Activated naive CD4-positive, alpha-beta T cell treated with anti-CD3 and anti-CD28 coated beads, Interleukin-2, amount 10 ng/mL, durations not matched to agents 7 days and 5 days (primary cell): ENCODE results near the gene ERG.

Experiments
- CTCF ChIA-PET: fragments of 350-600 bp; sonication (Branson Sonifier 250); formaldehyde crosslinking; loops from one replicate; lab custom pipeline; 2021; ENCODE audit warnings: antibody characterized with exemption; lab: Charles Lee
- DNase-seq: peaks from one replicate; pipeline ENCODE4 v3.0.0-alpha.2; 2020
- H3K27ac Mint-ChIP-seq: one replicate; pipeline ENCODE4 v1.8.0; 2021; ENCODE audit warnings: mild to moderate bottlenecking, moderate library complexity, mixed read lengths
- H3K27me3 Mint-ChIP-seq: one replicate; pipeline ENCODE4 v1.8.0; 2021; ENCODE audit warnings: mild to moderate bottlenecking, mixed read lengths
- H3K36me3 Mint-ChIP-seq: one replicate; pipeline ENCODE4 v1.8.0; 2021; ENCODE audit warnings: mixed read lengths
- H3K4me1 Mint-ChIP-seq: one replicate; pipeline ENCODE4 v1.8.0; 2021; ENCODE audit warnings: mixed read lengths
- H3K4me3 Mint-ChIP-seq: one replicate; pipeline ENCODE4 v1.8.0; 2021; ENCODE audit warnings: mild to moderate bottlenecking, moderate library complexity, mixed read lengths
- H3K9me3 Mint-ChIP-seq: one replicate; pipeline ENCODE4 v1.8.0; 2021; ENCODE audit warnings: mixed read lengths

Gene ERG

DNA sequence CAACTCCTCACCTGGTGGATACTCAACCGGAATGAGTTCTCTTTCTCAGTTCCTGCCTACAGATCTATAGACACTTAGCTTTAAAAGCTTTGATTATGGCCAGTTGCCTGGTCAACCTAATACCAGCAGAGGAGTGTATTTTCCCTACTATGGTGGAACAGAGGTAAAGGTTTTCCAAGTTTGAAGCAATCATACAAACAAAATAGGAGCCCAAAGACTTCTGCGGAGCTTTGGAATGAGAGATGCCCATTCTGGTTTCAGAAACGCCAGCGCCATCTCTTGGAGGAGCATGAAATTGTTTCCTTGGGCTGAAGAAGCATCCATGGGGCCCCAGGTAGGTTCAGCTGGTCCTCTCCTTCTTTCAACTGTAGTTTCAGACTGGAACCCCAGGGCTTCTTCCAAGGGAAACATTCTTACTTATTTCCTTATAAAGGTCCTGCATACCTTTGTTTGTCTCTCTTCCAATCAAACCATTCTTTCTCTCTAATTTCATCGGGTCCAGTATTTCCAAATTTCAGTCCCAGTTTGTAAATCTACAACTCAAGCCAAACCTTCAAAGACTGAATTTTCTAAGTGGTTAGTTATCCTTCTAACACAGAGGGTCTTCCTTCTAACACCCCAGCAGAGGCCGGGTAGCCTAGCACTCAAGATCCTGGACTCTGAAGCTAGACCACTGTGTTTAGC, 145.6 kb downstream of the ERG start:
- H3K27ac Mint-ChIP-seq = no peak overlapping the region

DNA sequence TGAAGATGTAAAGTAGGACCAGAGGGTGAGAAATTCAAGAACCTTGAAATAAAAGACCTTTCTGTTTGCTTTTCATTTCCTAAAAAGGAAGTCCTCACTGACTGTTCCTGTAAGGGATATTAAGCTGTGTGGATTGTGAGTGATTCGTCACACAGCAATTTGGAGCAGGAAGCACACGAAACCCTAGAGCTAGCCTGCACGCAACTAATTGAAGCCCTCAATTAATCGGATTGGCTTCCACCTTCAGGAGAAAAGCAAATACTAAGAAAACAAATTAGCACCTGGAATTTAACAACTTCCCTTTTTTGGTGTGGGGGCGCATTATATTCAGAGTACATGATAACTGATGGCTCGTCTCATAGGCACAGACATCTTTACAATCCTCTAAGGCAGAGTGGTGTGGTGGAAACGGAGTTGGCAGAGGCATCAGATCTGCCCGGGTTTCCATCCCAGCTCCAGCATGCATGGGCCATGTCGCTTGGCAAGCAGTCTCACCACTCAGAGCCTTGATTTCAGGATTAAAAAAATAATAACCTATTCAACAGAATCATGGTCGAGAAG, 146.2 kb downstream of the ERG start:
- Mint-ChIP-seq H3K4me3 (no peak overlapping the region), H3K27ac (no peak overlapping the region), H3K36me3 (no peaks in the 10 kb centered on the region), H3K9me3 (no peaks in the 10 kb centered on the region), H3K27me3 (peaks cover 18% of the 10 kb centered on the region), H3K4me1 (peaks cover 16% of the 10 kb centered on the region)
- no peak for DNase-seq
- CTCF ChIA-PET = interaction anchor here (0.7 to 8.8 kb wide), 46 partner anchors 8 to 651 kb away, joined by 3 to 193 read pairs (median 5); partner anchors contain the start of gene KCNJ15

More for the DNA sequence above, 145.6 kb downstream of the ERG start:
- H3K27me3 Mint-ChIP-seq = peaks cover 18% of the 10 kb centered on the region
- peaks cover 16% of the 10 kb centered on the region for H3K4me1 Mint-ChIP-seq
- DNase-seq = peak; percentile 57
- no peaks in the 10 kb centered on the region for H3K36me3 Mint-ChIP-seq
- H3K9me3 Mint-ChIP-seq = no peaks in the 10 kb centered on the region
- no peak overlapping the region for H3K4me3 Mint-ChIP-seq
- CTCF ChIA-PET = interaction anchor here (0.7 to 8.8 kb wide), 42 partner anchors 9 to 652 kb away, joined by 3 to 193 read pairs (median 5); partner anchors contain the start of gene KCNJ15

DNA sequence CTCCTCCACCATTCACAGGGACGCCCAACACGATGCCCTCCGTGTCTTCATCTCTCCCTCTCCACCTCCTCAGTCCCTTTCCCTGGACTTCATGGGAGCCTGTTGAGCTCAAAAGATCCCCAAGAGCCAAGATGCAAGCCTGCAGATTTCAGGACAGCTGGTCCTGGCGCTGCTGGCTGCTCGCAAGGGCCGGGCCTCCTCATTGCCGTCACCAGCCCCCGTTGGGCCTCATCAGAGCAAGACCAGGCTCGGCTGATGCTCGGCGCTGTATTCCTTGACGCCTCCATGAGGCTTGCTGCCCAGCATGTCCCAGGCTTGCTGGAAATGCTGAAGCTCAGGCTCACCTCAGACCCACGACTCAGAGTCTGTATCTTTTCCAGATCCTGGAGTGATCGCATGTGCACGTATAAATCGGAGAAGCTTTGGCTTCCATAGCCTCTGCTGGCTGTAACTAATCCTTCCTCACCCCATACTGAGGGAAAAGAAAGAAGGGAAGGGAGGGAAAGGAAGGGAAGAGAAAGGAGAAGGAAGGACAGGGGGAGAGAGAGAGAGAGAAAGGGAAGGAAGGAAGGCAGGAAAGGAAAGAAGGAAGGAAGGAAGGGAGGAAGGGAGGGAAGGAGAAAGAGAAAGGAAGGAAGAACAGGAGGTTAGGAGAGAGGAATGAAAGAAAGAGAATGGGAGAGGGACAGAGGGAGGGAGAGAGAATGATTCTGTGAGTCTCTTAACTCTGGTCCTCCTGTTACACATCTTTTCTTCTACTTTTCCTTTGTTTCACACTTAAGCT, 146.9 kb downstream of the ERG start:
- no peak for DNase-seq
- Mint-ChIP-seq H3K4me1 (peaks cover 16% of the 10 kb centered on the region), H3K27ac (peak overlapping the region; percentile 26), H3K36me3 (no peaks in the 10 kb centered on the region), H3K4me3 (no peak overlapping the region), H3K9me3 (no peaks in the 10 kb centered on the region), H3K27me3 (peaks cover 18% of the 10 kb centered on the region)
- CTCF ChIA-PET = interaction anchor here (0.7 to 8.8 kb wide), 32 partner anchors 13 to 460 kb away, joined by 3 to 193 read pairs (median 5); partner anchors contain the start of gene KCNJ15

DNA sequence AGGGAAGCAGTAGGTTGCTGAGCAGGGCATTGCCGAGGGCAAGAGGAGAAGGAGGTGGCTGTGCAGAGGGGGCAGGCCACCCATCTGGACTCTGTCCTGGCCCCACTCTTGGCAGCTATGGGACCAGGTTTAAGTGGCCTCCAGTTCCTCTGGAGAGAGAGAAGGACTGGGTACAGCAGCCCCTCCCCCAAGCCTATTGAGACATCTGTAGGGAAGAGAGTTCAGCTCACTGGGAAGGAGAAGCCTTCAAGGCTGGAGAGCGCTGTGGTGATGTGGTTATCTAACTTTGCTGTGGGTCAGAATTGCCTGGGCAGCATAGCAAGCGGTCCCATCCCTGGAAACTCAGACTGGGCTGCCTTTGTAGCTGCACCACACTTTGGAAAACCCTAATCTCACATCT, 147.6 kb downstream of the ERG start:
- CTCF ChIA-PET = interaction anchor here (0.7 to 8.8 kb wide), 14 partner anchors 25 to 487 kb away, joined by 3 to 193 read pairs (median 16); no protein-coding TSS in a partner anchor
- no peak for DNase-seq
- Mint-ChIP-seq H3K4me1 (peaks cover 16% of the 10 kb centered on the region), H3K9me3 (no peaks in the 10 kb centered on the region), H3K36me3 (no peaks in the 10 kb centered on the region), H3K4me3 (no peak overlapping the region), H3K27me3 (peaks cover 18% of the 10 kb centered on the region), H3K27ac (no peak overlapping the region)

DNA sequence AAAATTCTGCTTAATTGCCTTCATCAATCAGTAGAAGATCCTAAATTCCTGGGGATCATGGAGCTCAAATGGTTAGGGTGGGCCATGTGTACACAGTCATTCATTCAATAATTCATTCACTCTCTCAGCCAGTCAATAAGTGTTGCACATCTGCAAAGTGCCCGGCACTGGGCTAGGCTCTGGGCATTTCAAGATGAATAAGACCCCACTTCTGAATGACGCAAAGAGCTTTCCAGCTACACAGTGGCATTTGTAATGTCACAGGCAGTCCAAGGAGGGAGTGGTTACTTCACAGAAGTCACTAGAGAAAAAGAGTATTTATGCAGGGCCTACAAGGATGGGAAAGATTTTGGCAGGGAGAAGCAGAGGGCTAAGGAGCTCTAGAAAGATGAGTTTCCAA, 148.3 kb downstream of the ERG start:
- H3K27me3 Mint-ChIP-seq = peaks cover 13% of the 10 kb centered on the region
- no peak for DNase-seq
- H3K27ac Mint-ChIP-seq = no peak overlapping the region
- H3K36me3 Mint-ChIP-seq = no peaks in the 10 kb centered on the region
- H3K4me3 Mint-ChIP-seq = no peak overlapping the region
- peaks cover 16% of the 10 kb centered on the region for H3K4me1 Mint-ChIP-seq
- no peaks in the 10 kb centered on the region for H3K9me3 Mint-ChIP-seq
- CTCF ChIA-PET = interaction anchor here (0.8 to 8.8 kb wide), 6 partner anchors 24 to 486 kb away, joined by 4 to 193 read pairs (median 62); no protein-coding TSS in a partner anchor

DNA sequence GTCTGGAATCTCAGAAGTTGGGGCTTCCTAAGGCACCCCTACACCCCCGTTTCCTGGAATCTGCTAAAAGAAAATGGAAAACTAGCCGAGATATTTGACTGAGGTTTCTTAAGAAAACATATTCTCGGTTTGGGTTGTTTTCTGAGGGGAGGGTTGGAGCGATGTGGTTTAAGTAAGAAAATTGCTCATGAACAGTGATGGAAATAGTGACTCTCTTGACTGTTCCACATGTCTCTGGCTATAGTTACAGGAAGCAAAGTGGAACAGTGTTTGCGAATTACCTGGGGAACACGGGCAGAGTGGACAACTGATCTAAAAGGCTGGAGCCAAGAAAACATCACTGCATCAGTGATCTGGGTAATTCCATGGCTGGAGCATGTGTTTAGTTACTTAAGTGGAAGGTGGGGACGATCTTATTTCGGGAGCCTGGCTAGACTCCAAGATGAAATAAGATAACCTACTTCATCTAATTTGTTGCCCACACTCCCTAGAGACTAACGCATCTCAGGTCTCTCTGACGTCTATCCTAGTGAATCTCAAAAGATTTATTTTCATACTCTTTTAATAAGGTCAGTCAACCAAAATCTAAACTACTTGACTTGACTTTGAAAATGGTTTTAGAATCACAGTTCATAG, 149.0 kb downstream of the ERG start:
- H3K4me1 Mint-ChIP-seq = peaks cover 16% of the 10 kb centered on the region
- no peak for DNase-seq
- no peak overlapping the region for H3K27ac Mint-ChIP-seq
- no peak overlapping the region for H3K4me3 Mint-ChIP-seq
- H3K27me3 Mint-ChIP-seq = peaks cover 9% of the 10 kb centered on the region
- H3K36me3 Mint-ChIP-seq = no peaks in the 10 kb centered on the region
- CTCF ChIA-PET = interaction anchor here (4.9 to 8.8 kb wide), 2 partner anchors 131 to 180 kb away, joined by 92 to 193 read pairs; no protein-coding TSS in a partner anchor
- no peaks in the 10 kb centered on the region for H3K9me3 Mint-ChIP-seq

DNA sequence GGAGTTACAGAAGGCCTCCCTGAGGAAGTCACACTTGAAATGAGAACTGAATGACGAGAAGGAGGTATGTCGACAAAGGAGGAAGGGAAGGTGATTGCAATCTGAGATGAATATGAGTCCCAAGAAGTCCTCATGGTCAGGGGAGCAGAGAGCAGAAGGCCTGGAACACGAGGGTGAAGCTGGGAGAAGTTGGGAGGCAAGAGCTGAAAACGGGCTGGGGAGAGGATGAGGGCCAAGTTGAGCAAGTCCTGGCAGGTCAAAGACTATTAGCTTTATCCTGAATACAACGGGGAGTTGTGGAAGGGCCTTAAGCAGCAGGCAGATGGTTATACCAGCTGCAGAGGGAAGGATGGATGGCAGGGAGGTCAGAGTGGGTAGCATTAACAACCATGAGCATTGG, 152.0 kb downstream of the ERG start:
- Mint-ChIP-seq H3K4me1 (peaks cover 4% of the 10 kb centered on the region), H3K27me3 (peaks cover 11% of the 10 kb centered on the region), H3K27ac (no peak overlapping the region), H3K36me3 (no peaks in the 10 kb centered on the region), H3K9me3 (no peaks in the 10 kb centered on the region), H3K4me3 (no peak overlapping the region)
- no peak for DNase-seq
- CTCF ChIA-PET = no interaction called here

DNA sequence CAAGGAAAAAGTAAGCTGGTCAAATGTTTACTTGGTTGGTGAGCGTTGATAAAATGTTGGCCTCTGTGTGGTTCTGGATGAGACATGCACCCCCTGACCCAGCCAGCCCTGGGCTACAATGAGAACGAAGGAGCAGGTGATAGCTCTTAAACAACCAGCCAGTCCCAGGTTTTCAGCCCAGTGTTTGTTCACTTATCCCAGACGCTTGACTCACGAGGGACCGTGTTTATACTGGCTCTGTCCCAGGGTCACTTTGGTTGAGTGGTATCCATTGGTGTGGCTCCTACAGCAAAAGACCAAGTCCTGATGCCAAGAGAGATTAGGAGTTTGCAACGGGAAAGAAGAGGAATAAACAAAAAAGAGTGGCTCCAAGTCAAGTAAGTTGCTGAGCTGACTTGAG, 154.6 kb downstream of the ERG start:
- CTCF ChIA-PET = interaction anchor here (0.6 to 1.3 kb wide), 4 partner anchors 9 to 217 kb away, joined by 3 to 5 read pairs (median 4); no protein-coding TSS in a partner anchor
- Mint-ChIP-seq H3K4me3 (no peak overlapping the region), H3K27me3 (peaks cover 6% of the 10 kb centered on the region), H3K27ac (no peak overlapping the region), H3K9me3 (peaks cover 2% of the 10 kb centered on the region), H3K4me1 (peaks cover 1% of the 10 kb centered on the region), H3K36me3 (no peaks in the 10 kb centered on the region)
- no peak for DNase-seq

DNA sequence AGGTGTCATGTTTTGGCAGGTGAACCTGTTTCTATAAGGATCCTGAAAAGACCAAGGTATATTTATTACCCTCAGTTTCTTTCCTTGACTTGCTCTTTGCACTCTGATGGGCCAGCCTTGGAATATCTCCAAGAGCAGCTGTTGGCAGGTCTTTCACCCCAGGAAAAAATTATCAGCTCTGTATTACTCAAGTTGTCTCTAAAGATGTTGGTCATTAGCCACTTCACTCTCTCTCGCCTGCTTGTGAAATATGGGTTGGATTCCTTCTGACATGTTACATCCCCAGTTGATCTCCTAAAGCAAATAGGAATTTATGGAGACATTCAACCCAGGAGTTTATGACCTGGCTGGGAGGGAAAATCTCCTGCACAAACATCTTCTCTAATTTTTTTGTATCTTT, 155.5 kb downstream of the ERG start:
- no peak overlapping the region for H3K27ac Mint-ChIP-seq
- H3K36me3 Mint-ChIP-seq = no peaks in the 10 kb centered on the region
- peaks cover 6% of the 10 kb centered on the region for H3K27me3 Mint-ChIP-seq
- DNase-seq = no peak
- CTCF ChIA-PET = interaction anchor here (0.9 to 1.3 kb wide), 2 partner anchors 13 to 73 kb away, joined by 3 to 4 read pairs; no protein-coding TSS in a partner anchor
- H3K4me3 Mint-ChIP-seq = no peak overlapping the region
- peaks cover 2% of the 10 kb centered on the region for H3K9me3 Mint-ChIP-seq
- H3K4me1 Mint-ChIP-seq = no peaks in the 10 kb centered on the region

DNA sequence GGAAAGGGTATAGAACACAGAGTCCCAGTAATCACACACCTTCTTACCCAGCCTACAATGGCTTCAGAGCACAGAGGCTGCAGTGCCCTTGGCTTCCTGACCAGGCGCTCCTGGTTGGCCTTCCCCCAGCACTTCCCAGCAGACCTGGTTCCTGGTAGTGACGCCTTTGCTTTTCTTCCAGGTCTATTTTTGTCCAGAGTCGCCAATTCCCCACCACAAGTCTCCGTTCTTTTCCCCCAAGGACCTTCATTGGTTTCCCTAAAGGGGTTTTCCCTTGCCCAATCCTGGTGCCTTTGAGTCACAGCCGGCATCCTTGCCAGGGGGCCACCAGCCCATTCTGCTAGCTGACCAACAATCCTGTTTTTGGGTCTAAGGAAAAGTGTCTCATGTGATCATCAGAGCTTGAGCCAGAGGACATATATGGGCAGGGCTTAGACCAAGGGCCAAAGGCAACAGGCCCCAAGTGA, 156.7 kb downstream of the ERG start:
- peaks cover 6% of the 10 kb centered on the region for H3K27me3 Mint-ChIP-seq
- no peak overlapping the region for H3K4me3 Mint-ChIP-seq
- CTCF ChIA-PET = no interaction called here
- H3K4me1 Mint-ChIP-seq = no peaks in the 10 kb centered on the region
- H3K9me3 Mint-ChIP-seq = peaks cover 2% of the 10 kb centered on the region
- H3K27ac Mint-ChIP-seq = no peak overlapping the region
- H3K36me3 Mint-ChIP-seq = no peaks in the 10 kb centered on the region
- DNase-seq = no peak

DNA sequence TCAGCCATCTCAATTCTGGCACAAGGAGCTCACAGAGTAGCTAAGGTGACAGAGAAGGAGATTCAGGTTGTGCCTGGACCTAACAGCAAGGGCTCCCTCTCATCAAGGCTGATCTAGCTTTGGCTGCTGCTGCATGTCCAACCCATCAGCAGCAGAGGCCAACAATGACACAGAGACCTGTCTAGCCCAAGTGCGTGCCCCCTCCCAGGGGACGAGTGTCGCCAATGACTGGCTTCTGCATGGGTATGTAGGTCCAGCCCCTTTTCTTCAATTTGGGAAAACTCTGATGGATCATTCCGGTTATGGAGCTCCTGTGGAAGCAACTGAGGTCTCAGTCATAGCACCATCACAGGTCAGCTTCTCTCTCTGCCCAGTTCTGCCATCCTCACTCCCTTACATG, 158.1 kb downstream of the ERG start:
- CTCF ChIA-PET = no interaction called here
- Mint-ChIP-seq H3K9me3 (peaks cover 2% of the 10 kb centered on the region), H3K27ac (no peak overlapping the region), H3K4me1 (no peaks in the 10 kb centered on the region), H3K4me3 (no peak overlapping the region), H3K36me3 (no peaks in the 10 kb centered on the region), H3K27me3 (peaks cover 9% of the 10 kb centered on the region)
- no peak for DNase-seq

DNA sequence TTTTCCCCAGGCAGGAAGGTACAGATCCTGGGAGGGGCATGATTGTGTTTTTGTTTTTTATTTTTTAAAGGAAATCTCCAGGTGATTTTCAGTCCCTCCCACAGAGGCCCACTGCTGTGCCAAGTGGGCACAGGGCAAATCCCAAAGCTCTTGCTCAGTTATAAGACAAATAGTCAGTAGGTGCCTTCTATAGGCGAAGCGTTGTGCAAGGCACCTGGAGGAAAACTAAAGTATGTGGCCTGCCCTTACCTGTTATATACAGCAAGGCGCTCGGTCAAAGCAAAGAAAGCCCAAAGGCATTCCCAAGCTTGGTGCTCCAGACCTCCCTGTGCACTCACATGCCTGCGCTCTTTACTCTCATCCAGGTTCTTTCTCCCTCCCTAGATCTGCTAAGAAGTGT, 160.5 kb downstream of the ERG start:
- CTCF ChIA-PET = interaction anchor here (1.4 to 1.6 kb wide), 2 partner anchors 9 to 15 kb away, joined by 4 to 5 read pairs; no protein-coding TSS in a partner anchor
- Mint-ChIP-seq H3K4me3 (no peak overlapping the region), H3K36me3 (no peaks in the 10 kb centered on the region), H3K27me3 (peaks cover 9% of the 10 kb centered on the region), H3K9me3 (peaks cover 2% of the 10 kb centered on the region), H3K27ac (no peak overlapping the region), H3K4me1 (no peaks in the 10 kb centered on the region)
- DNase-seq = no peak

DNA sequence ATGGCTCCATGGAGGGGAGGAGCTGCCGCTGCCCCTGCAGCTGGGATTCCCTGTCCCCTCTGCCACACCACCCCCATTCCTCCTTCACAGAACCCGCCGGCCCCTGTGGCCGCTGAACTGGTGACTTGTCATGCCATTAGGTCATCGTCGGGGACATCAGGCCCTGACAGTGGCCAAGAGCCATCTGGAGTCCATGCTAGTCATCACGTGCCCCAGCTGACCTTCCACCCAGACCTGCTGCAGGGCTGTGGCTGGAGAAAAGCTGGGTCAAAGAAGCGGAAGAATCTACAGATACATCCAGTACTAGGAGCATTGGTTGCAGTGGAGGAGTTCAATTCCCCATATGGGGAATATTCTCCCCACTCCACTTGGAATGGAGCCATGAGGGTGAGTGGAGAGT, 163.4 kb downstream of the ERG start:
- no peak overlapping the region for H3K4me3 Mint-ChIP-seq
- H3K27me3 Mint-ChIP-seq = peaks cover 4% of the 10 kb centered on the region
- CTCF ChIA-PET = interaction anchor here (1.2 to 1.7 kb wide), 2 partner anchors 116 to 175 kb away, joined by 3 to 4 read pairs; no protein-coding TSS in a partner anchor
- H3K9me3 Mint-ChIP-seq = peaks cover 2% of the 10 kb centered on the region
- DNase-seq = no peak
- H3K27ac Mint-ChIP-seq = no peak overlapping the region
- H3K36me3 Mint-ChIP-seq = no peaks in the 10 kb centered on the region
- H3K4me1 Mint-ChIP-seq = no peaks in the 10 kb centered on the region
